HEK293T (cell line): ENCODE measurements around the gene ERCC6.

ENCODE experiments used
- CTCF ChIA-PET: fragments of 350-600 bp; formaldehyde crosslinking; extraction: SDS; loops from one replicate; lab custom pipeline; 2021; ENCODE audit warnings: antibody characterized with exemption, inconsistent platforms; lab: Yijun Ruan, JAX
- POLR2A ChIA-PET: fragments of 350-600 bp; formaldehyde crosslinking; extraction: SDS; loops from one replicate; lab custom pipeline; 2020; ENCODE audit warnings: antibody characterized with exemption, inconsistent platforms; lab: Yijun Ruan, JAX
- DNase-seq: peaks from one replicate; pipeline ENCODE4 v3.0.0; 2012; ENCODE audit warnings: mixed read lengths; ENCODE audit errors: extremely low spot score
- ARNT ChIP-seq: fragments of 450-650 bp; IDR thresholded peaks from 2 replicates; pipeline ENCODE4 v1.6.1; 2017; ENCODE audit warnings: mild to moderate bottlenecking
- BHLHE40 ChIP-seq: fragments of 450-650 bp; IDR thresholded peaks from 2 replicates; pipeline ENCODE4 v1.6.1; 2016; ENCODE audit warnings: mild to moderate bottlenecking, moderate library complexity, borderline replicate concordance
- CTBP1 ChIP-seq: fragments of 450-650 bp; IDR thresholded peaks from 2 replicates; pipeline ENCODE4 v1.6.1; 2016; ENCODE audit warnings: borderline replicate concordance
- ELF4 ChIP-seq: fragments of 450-650 bp; IDR thresholded peaks from 2 replicates; pipeline ENCODE4 v1.6.1; 2017; ENCODE audit warnings: antibody characterized with exemption
- FOXA1 ChIP-seq: fragments of 450-650 bp; IDR thresholded peaks from 2 replicates; pipeline ENCODE4 v1.6.1; 2016; ENCODE audit warnings: mild to moderate bottlenecking
- FOXK2 ChIP-seq: fragments of 450-650 bp; IDR thresholded peaks from 2 replicates; pipeline ENCODE4 v1.6.1; 2016; ENCODE audit warnings: mild to moderate bottlenecking
- FOXM1 ChIP-seq: fragments of 450-650 bp; IDR thresholded peaks from 2 replicates; pipeline ENCODE4 v1.6.1; 2017; ENCODE audit warnings: mild to moderate bottlenecking, borderline replicate concordance
- HDGF ChIP-seq: fragments of 450-650 bp; IDR thresholded peaks from 2 replicates; pipeline ENCODE4 v1.6.1; 2017; ENCODE audit warnings: antibody characterized with exemption, borderline replicate concordance
- L3MBTL2 ChIP-seq: fragments of 450-650 bp; conservative IDR thresholded peaks from 2 replicates; pipeline ENCODE4 v1.6.1; 2016; ENCODE audit warnings: mild to moderate bottlenecking
- LEF1 ChIP-seq: fragments of 450-650 bp; IDR thresholded peaks from 2 replicates; pipeline ENCODE4 v1.6.1; 2017; ENCODE audit warnings: mild to moderate bottlenecking, borderline replicate concordance
- NFRKB ChIP-seq: fragments of 450-650 bp; IDR thresholded peaks from 2 replicates; pipeline ENCODE4 v1.6.1; 2016; ENCODE audit warnings: mild to moderate bottlenecking, moderate library complexity
- PKNOX1 ChIP-seq: fragments of 450-650 bp; IDR thresholded peaks from 2 replicates; pipeline ENCODE4 v1.6.1; 2016
- SP1 ChIP-seq: fragments of 450-650 bp; IDR thresholded peaks from 2 replicates; pipeline ENCODE4 v1.6.1; 2017
- SUZ12 ChIP-seq: fragments of 450-650 bp; IDR thresholded peaks from 2 replicates; pipeline ENCODE4 v1.6.1; 2016; ENCODE audit warnings: mild to moderate bottlenecking
- TARDBP ChIP-seq: fragments of 450-650 bp; IDR thresholded peaks from 2 replicates; pipeline ENCODE4 v1.6.1; 2016
- ZNF384 ChIP-seq: fragments of 450-650 bp; IDR thresholded peaks from 2 replicates; pipeline ENCODE4 v1.6.1; 2016

ERCC6 gene

GRCh38 chr10:49524496-49524895 is 14.4 kb downstream of the ERCC6 start:
- DNase-seq, result no peak
- no peak for TF ChIP-seq FOXA1
- no peak for TF ChIP-seq CTBP1
- TF ChIP-seq ELF4, result no peak
- no peak for TF ChIP-seq PKNOX1
- ChIA-PET POLR2A (interaction anchor here (2.4 kb wide), 1 partner anchor 14 kb away, joined by 10 read pairs; the partner anchor contains the start of gene ERCC6), CTCF (interaction anchor here (1.2 to 1.9 kb wide), 2 partner anchors 14 to 868 kb away, joined by 3 to 4 read pairs; partner anchors contain the start of gene ERCC6)

GRCh38 chr10:49523301-49523700 is 15.6 kb downstream of the ERCC6 start:
- no peak for TF ChIP-seq ARNT
- no peak for TF ChIP-seq BHLHE40
- no peak for TF ChIP-seq PKNOX1
- no peak for TF ChIP-seq NFRKB
- no peak for TF ChIP-seq ELF4
- no peak for TF ChIP-seq FOXA1
- TF ChIP-seq CTBP1, result no peak
- no peak for TF ChIP-seq TARDBP
- no peak for TF ChIP-seq ZNF384
- no peak for TF ChIP-seq SP1
- no peak for TF ChIP-seq HDGF
- TF ChIP-seq FOXM1, result no peak
- no peak for TF ChIP-seq L3MBTL2
- no peak for TF ChIP-seq SUZ12
- no peak for TF ChIP-seq LEF1
- no peak for TF ChIP-seq FOXK2
- no peak for DNase-seq
- POLR2A ChIA-PET, result interaction anchor here (2.4 kb wide), 1 partner anchor 16 kb away, joined by 10 read pairs; the partner anchor contains the start of gene ERCC6
- CTCF ChIA-PET, result interaction anchor here (0.8 to 1.9 kb wide), 2 partner anchors 11 to 867 kb away, joined by 3 to 4 read pairs; no protein-coding TSS in a partner anchor

GRCh38 chr10:49521062-49521461 is 17.9 kb downstream of the ERCC6 start:
- CTCF ChIA-PET, result no interaction called here
- POLR2A ChIA-PET, result no interaction called here

GRCh38 chr10:49520122-49520775 is 18.7 kb downstream of the ERCC6 start:
- ChIA-PET POLR2A (no interaction called here), CTCF (interaction anchor here (1.9 kb wide), 1 partner anchor 113 kb away, joined by 13 read pairs; no protein-coding TSS in a partner anchor)
- no peak for DNase-seq
- TF ChIP-seq FOXM1, result no peak
- no peak for TF ChIP-seq TARDBP
- TF ChIP-seq L3MBTL2, result no peak
- no peak for TF ChIP-seq ARNT
- TF ChIP-seq SUZ12, result no peak
- TF ChIP-seq PKNOX1, result no peak
- no peak for TF ChIP-seq BHLHE40
- TF ChIP-seq FOXA1, result no peak
- TF ChIP-seq FOXK2, result no peak
- no peak for TF ChIP-seq ZNF384
- TF ChIP-seq CTBP1, result no peak
- TF ChIP-seq ELF4, result no peak
- no peak for TF ChIP-seq LEF1
- no peak for TF ChIP-seq NFRKB
- no peak for TF ChIP-seq HDGF
- no peak for TF ChIP-seq SP1

More at GRCh38 chr10:49521062-49521461, 17.9 kb downstream of the ERCC6 start:
- TF ChIP-seq SP1 (no peak), FOXM1 (no peak), ARNT (no peak), FOXK2 (no peak), LEF1 (no peak), HDGF (no peak), ELF4 (no peak), L3MBTL2 (no peak)
- no peak for DNase-seq

- DNase-seq, result no peak
- ChIA-PET POLR2A (no interaction called here), CTCF (interaction anchor here (1.4 to 1.9 kb wide), 2 partner anchors 112 to 863 kb away, joined by 3 to 13 read pairs; no protein-coding TSS in a partner anchor)
- no peak for TF ChIP-seq FOXM1
- no peak for TF ChIP-seq ELF4
- no peak for TF ChIP-seq ARNT
- no peak for TF ChIP-seq NFRKB
- no peak for TF ChIP-seq SP1
- TF ChIP-seq LEF1, result no peak
- TF ChIP-seq ZNF384, result no peak
- no peak for TF ChIP-seq CTBP1
- TF ChIP-seq PKNOX1, result no peak
- no peak for TF ChIP-seq HDGF
- TF ChIP-seq FOXA1, result no peak
- TF ChIP-seq SUZ12, result no peak
- TF ChIP-seq L3MBTL2, result no peak
- no peak for TF ChIP-seq TARDBP
- no peak for TF ChIP-seq FOXK2
- TF ChIP-seq BHLHE40, result no peak
Observed at GRCh38 chr10:49519717-49520116, 19.2 kb downstream of the ERCC6 start.
